Activated T-cell treated with anti-CD3 and anti-CD28 coated beads, Interleukin-2, amount 50 U/mL, for 4 hours (primary cell): ENCODE data around the gene FBXO7. TPM values are rescaled to one million over a fixed set of nuclear protein-coding genes. Genes with fewer than 3 reads are reported as not detected.

ENCODE experiments used
- ATAC-seq, 2 donors: fragments of 200-7000 bp; cut with Tn5 transposase; one replicate each; pipeline ENCODE4 v1.10.0; 2021
- DNase-seq: peaks from one replicate; pipeline ENCODE4 v3.0.0-alpha.2; 2020
- H3K27me3 Mint-ChIP-seq: one replicate; pipeline ENCODE4 v1.8.0; 2021; ENCODE audit warnings: low read depth, mixed read lengths
- H3K36me3 Mint-ChIP-seq: one replicate; pipeline ENCODE4 v1.8.0; 2022; ENCODE audit warnings: mixed read lengths; ENCODE audit not compliant: insufficient read depth
- H3K4me1 Mint-ChIP-seq: one replicate; pipeline ENCODE4 v1.8.0; 2021; ENCODE audit warnings: low read depth, mixed read lengths
- H3K4me3 Mint-ChIP-seq: one replicate; pipeline ENCODE4 v1.8.0; 2021; ENCODE audit warnings: mild to moderate bottlenecking, moderate library complexity, mixed read lengths
- H3K9me3 Mint-ChIP-seq: one replicate; pipeline ENCODE4 v1.8.0; 2021; ENCODE audit warnings: mixed read lengths
- total RNA-seq, 3 donors: library from RNA; stranded (reverse); gene quantifications; one replicate each; pipeline ENCODE4 v1.2.1, GENCODE V29; 2021

FBXO7 gene
- total RNA-seq, 3 donors from 2014 or later = 69.4 to 78.2 (median 77.4) TPM

DNA sequence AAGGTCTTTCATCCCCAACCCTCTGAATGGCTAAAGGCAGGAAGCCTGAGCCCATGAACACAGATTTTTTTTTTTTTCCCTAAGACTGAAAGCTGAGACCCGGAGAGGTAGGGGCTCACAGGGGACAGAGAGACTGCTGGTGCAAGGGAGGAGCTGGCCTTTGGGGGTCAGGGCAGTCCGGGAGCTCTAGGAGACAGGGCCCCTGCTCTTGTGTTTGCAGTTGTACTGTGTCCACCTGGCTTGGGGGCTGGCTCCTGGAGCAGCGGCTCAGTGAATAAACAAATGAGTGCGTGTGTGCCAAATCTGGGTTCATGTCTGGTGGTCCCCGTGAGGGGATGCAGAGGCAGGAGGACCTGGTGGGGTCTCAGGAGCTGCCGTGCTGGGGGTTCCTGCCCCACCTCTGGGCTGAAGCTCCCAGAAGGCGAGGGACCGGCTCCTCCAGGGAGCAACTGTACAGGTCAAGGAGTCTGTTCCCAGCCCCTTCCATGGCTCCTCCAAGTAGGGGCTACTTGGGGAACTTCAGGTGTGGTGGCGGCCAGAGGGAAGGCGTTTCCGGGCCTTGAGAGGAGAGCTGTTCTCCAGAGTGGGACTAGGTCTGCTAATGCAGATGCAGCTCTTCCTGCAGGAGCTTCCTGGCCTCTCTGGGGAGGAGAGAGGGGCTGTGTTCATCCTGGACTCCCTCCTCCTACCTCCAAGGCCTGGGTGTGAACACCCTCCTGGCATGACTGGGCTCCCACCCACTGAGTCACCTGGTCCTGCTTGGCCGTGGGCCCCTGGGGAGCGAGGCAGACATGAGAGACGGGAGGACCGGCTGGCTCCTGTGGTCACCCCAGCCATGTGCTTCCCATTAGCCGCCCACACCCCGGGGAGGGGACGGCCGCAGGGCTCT is 57.6 kb downstream of the FBXO7 start:
- no peaks in the 10 kb centered on the region for H3K36me3 Mint-ChIP-seq
- no peaks in the 10 kb centered on the region for H3K9me3 Mint-ChIP-seq
- no peak overlapping the region for H3K4me3 Mint-ChIP-seq
- no peaks in the 10 kb centered on the region for H3K4me1 Mint-ChIP-seq
- H3K27me3 Mint-ChIP-seq = peaks cover 5% of the 10 kb centered on the region
- no peak for DNase-seq
- no peak for ATAC-seq

DNA sequence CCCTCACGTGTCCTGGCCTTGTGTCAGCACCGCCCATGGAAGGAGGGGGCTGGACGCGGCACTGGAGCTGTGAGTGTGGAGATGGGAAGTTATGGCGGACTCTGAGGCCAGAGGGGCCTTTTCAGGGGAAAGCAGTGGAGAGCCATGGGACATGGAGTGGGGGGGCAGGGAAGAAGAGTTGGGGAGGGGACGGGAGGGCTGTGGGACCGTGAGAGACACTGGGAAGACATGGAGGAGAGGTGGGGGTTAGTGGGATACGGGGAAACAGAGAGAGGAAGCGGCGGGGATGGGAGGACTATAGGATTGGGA is 58.2 kb downstream of the FBXO7 start:
- H3K4me1 Mint-ChIP-seq = no peaks in the 10 kb centered on the region
- DNase-seq = no peak
- no peak overlapping the region for H3K4me3 Mint-ChIP-seq
- H3K27me3 Mint-ChIP-seq = peaks cover 5% of the 10 kb centered on the region
- no peaks in the 10 kb centered on the region for H3K36me3 Mint-ChIP-seq
- no peaks in the 10 kb centered on the region for H3K9me3 Mint-ChIP-seq
- ATAC-seq = no peak

DNA sequence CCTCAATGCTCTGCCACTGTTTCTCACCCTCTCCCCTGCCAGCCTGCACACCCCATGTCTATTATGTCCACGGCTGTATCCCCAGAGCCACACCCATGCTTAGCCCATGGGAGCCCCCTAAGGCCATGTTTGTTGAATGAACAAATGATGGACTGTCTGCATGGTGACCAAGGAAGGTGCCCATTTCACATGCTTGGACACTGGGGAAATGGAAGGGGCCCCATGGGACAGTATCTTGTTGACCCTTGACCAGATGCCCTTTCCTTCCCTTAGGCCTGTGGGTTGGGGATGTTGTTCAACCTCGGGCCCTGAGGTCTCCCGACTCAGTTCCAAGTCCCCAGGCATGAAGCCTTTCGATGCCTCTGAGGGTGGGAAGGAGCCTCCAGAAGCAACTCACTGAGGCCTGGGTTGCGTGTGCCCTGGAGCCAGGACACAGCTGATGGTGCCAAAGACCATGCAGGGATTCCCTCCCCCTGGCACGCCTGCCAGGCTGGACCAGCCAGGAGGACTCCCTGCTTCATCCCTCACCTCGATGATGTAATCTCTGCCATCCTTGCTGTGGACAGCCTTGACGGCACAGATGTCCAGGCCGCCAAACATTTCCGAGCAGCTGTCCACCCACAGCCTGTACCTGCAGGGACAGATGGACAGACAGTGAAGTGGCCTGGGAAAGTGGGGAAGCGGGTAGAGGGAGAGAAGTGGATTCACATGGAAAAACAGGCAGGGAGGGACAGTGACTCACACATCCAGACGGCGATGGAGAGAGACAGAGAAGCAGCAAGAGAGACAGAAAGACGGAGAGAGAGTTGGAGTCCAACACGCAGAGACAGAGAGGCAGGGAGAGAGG is 58.9 kb downstream of the FBXO7 start:
- no peaks in the 10 kb centered on the region for H3K4me1 Mint-ChIP-seq
- ATAC-seq = no peak
- no peaks in the 10 kb centered on the region for H3K9me3 Mint-ChIP-seq
- H3K27me3 Mint-ChIP-seq = peaks cover 5% of the 10 kb centered on the region
- no peak overlapping the region for H3K4me3 Mint-ChIP-seq
- DNase-seq = no peak
- no peaks in the 10 kb centered on the region for H3K36me3 Mint-ChIP-seq

DNA sequence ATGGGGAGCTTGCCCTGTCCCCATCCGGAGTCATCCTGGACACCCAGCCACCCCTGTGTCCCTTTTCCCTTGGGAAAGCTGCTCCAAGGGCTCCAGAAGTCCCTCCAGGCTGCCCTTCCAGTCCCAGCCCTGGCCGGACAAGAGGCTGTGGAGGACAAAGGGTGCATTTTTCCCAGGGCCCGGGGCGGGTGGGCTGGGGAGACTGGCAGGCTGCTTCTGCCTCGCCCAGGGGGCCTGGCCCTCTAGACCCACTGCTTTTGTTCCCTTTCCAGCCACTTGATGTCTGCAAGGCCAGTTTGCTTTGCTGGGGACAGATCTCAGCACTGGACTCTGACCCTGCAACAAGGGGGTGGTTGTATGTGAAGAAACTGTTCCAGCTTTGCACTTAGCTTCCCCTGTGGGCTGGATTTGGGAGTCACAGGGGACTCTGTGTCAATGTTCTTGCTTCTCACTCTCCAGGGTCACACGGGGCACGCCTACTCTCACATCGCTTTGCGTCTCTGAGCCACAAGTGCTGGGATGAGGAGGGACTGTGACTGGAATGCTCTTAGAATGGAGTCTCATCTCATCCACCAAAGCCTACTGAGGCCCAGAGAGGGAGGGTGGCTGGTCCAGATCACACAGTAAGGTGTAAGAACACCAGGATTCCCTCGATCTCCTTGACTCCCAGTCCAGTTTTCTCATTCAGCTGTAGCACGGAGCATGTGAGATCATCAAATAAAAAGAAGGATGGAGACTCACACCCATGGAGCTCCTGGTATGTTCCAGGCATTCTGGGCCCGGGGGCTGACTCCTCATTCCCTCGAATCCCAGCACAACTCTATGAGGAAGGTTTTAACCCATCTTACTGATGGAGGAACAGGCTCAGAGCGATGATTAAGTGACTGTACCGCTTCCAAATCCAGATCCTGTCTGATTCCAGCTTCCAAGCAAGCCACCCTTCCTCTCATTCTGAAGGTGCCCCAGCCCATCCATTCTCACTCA is 59.9 kb downstream of the FBXO7 start:
- Mint-ChIP-seq H3K4me3 (no peak overlapping the region), H3K4me1 (no peaks in the 10 kb centered on the region), H3K36me3 (no peaks in the 10 kb centered on the region), H3K27me3 (peaks cover 9% of the 10 kb centered on the region), H3K9me3 (no peaks in the 10 kb centered on the region)
- DNase-seq = no peak
- no peak for ATAC-seq

DNA sequence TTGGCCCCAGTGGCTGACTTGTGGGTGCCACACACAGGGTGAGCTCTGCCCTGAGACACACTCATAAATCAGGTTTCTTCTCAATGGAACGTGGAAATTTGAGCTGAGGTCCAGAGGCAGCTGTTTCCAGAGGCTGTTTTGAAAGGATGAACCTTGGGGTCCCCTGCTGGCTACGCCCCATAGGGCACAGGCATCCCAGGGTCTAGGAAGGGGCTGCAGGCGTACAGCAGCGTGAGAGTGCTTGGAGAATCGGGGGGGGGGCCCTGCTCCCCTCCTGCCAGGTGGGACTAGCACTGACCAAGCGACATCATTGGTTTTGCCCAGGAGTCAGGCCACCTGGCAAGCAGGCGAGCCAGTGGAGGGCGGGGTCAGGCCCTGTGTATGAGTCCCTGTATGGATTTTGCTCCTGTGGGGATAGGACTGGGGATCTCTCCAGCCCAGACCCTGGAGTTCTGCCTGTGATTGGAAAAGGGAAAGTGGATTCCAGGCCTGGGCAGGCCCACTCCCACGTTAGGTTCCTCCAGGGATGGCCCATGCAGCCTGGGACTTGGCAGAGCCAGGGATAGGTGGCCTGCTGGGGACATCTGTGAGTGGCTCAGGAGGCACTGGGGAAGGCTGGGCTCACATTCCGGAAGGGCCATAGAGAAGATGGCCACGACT is 61.0 kb downstream of the FBXO7 start:
- no peak for DNase-seq
- Mint-ChIP-seq H3K27me3 (peaks cover 11% of the 10 kb centered on the region), H3K36me3 (no peaks in the 10 kb centered on the region), H3K9me3 (no peaks in the 10 kb centered on the region), H3K4me3 (no peak overlapping the region), H3K4me1 (no peaks in the 10 kb centered on the region)
- ATAC-seq = no peak

DNA sequence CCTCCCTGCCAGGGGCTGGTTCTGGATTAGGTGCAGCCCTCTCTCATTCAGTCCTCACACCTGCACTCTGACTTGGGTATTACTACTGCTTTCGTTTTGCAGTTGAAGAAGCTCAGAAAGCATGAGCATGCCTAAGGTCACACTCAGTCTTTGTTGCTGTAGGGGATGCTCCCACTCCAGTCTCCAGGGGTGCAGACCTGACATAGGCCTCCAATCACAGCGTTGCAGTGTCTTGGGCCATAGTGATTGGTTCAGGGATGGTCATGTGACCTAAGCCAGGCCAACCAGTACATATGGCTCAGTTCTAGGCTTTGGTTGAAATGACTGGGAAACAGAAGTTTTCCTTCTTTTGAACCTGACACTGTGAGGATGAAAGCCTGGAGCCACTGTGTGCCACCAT is 61.7 kb downstream of the FBXO7 start:
- Mint-ChIP-seq H3K9me3 (no peaks in the 10 kb centered on the region), H3K4me3 (no peak overlapping the region), H3K4me1 (no peaks in the 10 kb centered on the region), H3K27me3 (peaks cover 9% of the 10 kb centered on the region), H3K36me3 (no peaks in the 10 kb centered on the region)
- ATAC-seq (no peak), DNase-seq (no peak)

DNA sequence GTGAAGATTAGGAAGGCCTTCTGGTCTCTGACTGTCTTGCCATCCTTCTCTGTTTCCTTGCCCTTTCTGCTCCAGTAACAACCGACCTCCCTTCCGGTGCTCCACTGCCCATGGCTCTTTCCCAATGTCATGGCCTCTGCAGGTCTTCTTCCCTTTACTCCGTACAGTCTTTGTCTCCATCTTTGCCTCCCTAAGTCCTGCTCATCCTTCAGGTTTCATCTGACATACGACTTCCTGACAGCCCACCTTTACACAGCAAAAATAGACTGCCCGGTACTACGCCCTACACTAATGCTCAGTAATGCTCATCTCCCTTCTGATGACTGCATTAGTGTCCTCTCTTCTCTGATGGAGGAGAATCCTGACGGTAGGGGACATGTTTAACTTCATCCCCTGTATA is 63.9 kb downstream of the FBXO7 start:
- H3K9me3 Mint-ChIP-seq = no peaks in the 10 kb centered on the region
- DNase-seq (no peak), ATAC-seq (no peak)
- no peak overlapping the region for H3K4me3 Mint-ChIP-seq
- no peaks in the 10 kb centered on the region for H3K36me3 Mint-ChIP-seq
- H3K27me3 Mint-ChIP-seq = peaks cover 6% of the 10 kb centered on the region
- no peaks in the 10 kb centered on the region for H3K4me1 Mint-ChIP-seq

DNA sequence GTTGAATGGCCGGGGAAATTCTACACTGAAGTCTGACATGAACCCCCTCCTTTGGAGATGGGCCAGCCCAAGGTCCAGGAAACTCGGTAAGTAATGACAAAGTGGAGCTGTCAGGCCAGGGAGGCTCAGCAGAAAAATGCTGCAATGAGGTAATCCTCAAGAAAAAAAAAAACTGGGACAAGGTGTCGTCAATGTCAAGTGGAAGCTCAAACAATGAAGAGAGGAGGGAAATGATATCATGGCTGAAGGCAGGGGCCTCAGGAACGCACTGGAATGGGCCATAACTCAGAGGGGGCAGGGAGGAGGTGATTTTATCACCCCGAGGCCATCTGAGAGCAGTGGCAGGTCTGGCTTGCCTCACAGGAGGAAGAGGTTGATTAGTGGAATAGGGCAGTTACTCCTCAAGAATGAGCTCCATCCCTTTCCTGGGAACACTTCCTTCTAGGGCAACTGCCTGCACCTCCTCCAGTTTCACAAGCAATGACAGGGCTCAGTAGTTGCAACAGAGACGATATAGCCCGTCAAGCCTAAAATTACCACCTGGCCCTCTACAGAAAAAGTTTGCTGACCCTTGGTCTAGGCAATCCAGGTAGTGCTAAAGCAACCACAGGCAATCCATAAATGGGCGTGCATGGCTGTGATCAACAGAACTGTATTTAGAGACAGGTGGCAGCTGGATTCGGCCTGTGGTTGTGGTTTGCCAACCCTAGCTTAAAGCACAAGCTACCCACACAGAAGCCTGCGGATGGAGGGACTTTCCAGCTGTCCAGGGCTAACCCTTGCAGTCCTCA is 65.2 kb downstream of the FBXO7 start:
- ATAC-seq = no peak
- Mint-ChIP-seq H3K9me3 (no peaks in the 10 kb centered on the region), H3K4me1 (no peaks in the 10 kb centered on the region), H3K27me3 (peaks cover 6% of the 10 kb centered on the region), H3K36me3 (no peaks in the 10 kb centered on the region), H3K4me3 (no peak overlapping the region)
- DNase-seq = no peak

DNA sequence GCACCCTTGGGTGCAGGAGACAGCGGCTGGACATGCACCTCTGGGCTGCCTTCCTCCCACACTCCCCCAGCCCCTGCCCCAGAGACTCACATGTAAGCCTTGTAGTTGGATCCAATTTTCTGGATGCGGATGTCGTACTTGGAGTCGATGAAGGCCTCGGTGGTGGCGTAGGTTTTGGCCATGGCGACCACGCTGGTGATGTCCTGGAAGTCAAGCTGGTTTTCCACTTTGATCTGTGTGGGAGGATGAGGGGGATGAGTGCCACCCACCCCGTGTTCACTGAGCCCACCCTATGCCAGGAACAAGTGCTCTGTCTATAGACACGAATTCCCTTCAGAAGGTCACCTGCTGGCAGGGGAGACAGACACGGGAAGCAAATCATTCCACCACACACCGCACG is 66.9 kb downstream of the FBXO7 start:
- no peak for ATAC-seq
- Mint-ChIP-seq H3K9me3 (no peaks in the 10 kb centered on the region), H3K4me1 (no peaks in the 10 kb centered on the region), H3K27me3 (peaks cover 6% of the 10 kb centered on the region), H3K4me3 (no peak overlapping the region), H3K36me3 (no peaks in the 10 kb centered on the region)
- no peak for DNase-seq

DNA sequence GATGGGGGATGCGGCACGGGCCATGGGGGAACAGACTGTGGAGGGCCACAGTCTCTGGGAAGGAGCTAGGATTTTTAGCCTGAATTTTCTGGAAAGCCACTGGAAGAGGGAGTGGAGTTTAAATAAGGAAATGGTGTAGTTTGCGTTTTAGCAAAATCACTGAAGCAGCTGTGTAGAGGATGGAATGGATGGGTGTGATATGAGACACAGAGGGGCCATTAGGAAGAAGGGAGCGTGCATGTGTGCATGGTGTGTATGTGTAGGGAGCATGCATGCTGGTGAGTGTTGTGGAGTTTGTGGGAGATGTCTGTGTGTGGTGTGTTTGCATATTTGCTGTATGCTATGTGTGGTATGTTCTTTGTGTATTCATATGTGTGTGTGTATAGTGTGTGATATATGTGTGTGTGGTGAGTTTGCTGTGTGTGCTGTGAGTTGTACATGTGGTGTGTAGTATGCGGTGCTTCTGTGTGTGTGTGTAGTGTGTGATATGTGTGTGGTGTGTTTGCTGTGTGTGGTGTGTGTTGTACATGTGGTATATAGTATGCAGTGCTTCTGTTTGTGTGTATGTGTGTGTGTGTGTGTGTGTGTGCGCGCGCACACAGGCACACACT is 67.6 kb downstream of the FBXO7 start:
- Mint-ChIP-seq H3K4me3 (no peak overlapping the region), H3K9me3 (no peaks in the 10 kb centered on the region), H3K36me3 (no peaks in the 10 kb centered on the region), H3K27me3 (peaks cover 6% of the 10 kb centered on the region), H3K4me1 (no peaks in the 10 kb centered on the region)
- ATAC-seq = no peak
- no peak for DNase-seq

DNA sequence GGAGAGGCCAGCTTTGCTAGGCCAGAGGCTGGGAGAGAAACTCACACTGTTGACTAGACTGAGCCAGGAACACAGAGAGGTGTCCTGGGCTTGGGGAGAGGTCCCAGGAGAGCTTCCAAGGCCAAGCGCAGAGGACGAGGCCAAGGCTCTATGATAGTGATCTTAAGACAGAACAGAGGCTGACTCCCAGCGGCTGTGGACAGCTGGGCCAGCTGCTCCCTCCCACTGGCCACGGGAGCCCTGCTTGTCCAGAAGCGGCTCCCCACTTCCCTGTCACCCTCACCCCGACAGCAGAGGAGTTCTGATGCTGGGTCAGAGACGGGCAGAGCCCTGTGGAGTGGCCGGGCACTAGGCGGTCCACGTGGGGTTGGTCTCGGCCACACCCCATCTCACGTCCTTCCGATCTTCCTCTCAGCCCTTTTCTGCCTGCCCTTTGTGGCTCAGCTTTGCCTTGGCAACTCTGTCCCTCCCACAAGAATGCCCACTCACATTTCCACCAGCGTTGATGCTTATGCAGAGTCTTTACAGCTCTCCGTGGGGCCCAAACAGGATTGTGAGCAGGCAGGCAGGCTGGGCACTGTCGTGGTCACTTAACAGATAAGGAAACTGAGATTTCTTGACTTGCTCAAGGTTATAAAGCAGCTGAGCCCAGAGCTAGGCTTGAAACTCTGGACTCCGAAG is 68.2 kb downstream of the FBXO7 start:
- no peak for DNase-seq
- no peaks in the 10 kb centered on the region for H3K36me3 Mint-ChIP-seq
- no peak overlapping the region for H3K4me3 Mint-ChIP-seq

DNA sequence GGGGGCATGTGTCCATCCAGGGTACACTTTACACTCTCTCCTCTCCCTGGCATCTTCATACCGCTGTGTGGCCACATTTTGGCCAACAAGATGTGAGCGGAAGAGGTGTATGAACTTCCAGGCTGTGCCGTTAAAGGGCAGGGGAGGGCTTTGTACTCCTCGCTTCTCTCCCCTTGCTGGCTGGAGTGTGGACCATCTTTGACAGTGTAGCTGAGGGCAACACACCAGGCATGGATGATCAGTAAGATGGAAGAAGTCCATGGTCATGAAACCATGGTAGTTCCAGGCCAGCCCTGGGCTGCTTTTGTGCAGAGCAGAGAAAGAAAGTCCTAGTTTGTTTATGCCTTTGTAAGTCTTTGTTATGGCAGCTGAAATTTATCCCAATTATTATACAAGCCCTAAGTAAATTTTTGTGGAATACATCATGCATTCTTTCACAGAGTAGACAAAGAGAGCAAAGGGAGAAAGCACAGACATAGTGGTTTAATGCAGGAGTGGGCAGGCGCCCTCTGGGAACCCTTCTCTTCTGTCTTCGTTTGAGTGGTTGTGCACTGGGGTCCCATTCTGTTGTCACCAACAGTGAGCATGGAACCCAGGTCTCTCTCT is 70.4 kb downstream of the FBXO7 start:
- no peak overlapping the region for H3K4me3 Mint-ChIP-seq
- H3K4me1 Mint-ChIP-seq = no peaks in the 10 kb centered on the region
- no peak for DNase-seq
- no peaks in the 10 kb centered on the region for H3K9me3 Mint-ChIP-seq
- peaks cover 2% of the 10 kb centered on the region for H3K27me3 Mint-ChIP-seq
- no peaks in the 10 kb centered on the region for H3K36me3 Mint-ChIP-seq
- ATAC-seq = no peak

More for the DNA sequence above, 68.2 kb downstream of the FBXO7 start:
- no peaks in the 10 kb centered on the region for H3K4me1 Mint-ChIP-seq
- H3K27me3 Mint-ChIP-seq = peaks cover 7% of the 10 kb centered on the region
- no peaks in the 10 kb centered on the region for H3K9me3 Mint-ChIP-seq
- ATAC-seq = no peak
